Tibial nerve (tissue), 4 donors: ENCODE results near the gene GCKR.

Experiments
- CTCF ChIP-seq, 5 experiments: fragments of 200-600 bp in 3 of 5; fragments of 450-650 bp in 2 of 5; sonication (generic) in 3 of 5; IDR thresholded peaks; one replicate each; pipeline ENCODE4 v1.5.1; 2016 to 2019; ENCODE audit warnings: antibody characterized with exemption in 5 of 5, mild to moderate bottlenecking in 3 of 5, moderate library complexity in 2 of 5
- EP300 ChIP-seq, 2 donors: sonication (generic); formaldehyde crosslinking; IDR thresholded peaks; one replicate each; pipeline ENCODE4 v1.6.1; 2017; ENCODE audit warnings: antibody characterized with exemption in 2 of 2, mild to moderate bottlenecking in 1 of 2

- TF ChIP-seq CTCF (IDR thresholded peaks at IDR 0.05) (no peak), EP300 (IDR thresholded peaks at IDR 0.05) (no peak)
Measured at GRCh38 chr2:27571197-27571596, 74.6 kb downstream of the GCKR start.
